ENCODE measurements around the gene RBBP5. TPM values are rescaled to one million over a fixed set of nuclear protein-coding genes. Genes with fewer than 3 reads are reported as not detected.

RBBP5 gene
- total RNA-seq, 1 donor from 2014 or later: 23.4 TPM

DNA sequence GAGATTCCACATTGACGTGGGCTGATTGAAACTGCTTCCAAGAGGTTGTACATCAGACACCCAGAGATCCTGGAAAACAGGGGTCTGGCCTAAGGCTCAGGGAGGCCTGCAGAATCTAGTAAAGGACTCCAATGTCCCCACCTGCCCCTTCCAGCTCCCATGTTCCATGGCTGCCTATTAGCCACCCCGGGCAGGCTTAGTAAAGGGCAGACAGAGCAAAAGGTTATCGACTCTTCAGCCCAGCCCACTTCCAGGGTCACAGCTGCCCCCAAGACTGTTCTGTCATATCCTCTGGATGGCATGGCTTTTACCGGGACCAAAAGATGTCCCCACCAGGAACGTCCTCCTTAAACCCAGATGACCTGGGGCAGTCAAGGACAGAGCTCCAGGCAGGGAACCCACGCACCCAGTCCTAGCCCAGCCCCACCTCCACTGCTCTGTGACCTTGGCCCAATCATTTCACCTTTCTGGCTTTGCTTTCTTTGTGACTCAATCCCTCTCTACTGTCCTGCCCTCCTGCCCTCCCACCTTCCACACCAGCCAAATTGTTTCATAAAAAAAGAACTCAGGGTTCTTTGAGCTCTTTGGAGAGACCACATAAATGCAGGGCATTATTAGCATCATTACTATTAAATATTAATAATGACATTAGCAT, 83.5 kb downstream of the RBBP5 start:
- intact Hi-C loops (cut with micrococcal nuclease): no loop called here

DNA sequence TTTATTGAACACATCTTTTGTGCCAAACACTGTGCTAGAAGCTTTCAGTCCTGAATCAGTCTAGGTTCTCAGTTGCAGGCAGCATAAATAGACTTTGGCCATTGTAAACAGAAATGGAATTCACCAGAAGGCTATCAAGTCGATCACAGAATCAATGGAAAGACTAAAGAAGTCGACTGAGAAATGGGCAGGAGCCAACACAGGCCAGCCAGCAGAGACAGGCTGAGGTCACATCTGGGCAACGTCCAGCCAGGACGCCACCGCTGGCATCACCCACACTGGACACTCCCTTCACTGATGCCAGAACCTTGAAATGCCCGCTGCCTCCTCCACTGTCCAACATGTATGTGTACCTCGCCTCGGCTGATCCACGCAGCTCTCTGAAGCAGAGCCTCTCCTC, 84.2 kb downstream of the RBBP5 start:
- intact Hi-C loops (cut with micrococcal nuclease): no loop called here

Other genes starting within 250 kb of the RBBP5 start
- gene CNTN2, start 78.8 kb downstream of the RBBP5 start, total RNA-seq: not detected in 2 replicates
- gene TMEM81, start 37.5 kb downstream of the RBBP5 start, total RNA-seq: 2.9 and 3.5 TPM in 2 replicates
- 8.4 and 8.7 TPM in 2 replicates for gene DSTYK, start 89.7 kb upstream of the RBBP5 start, total RNA-seq
- gene TMCC2, start 106.0 kb upstream of the RBBP5 start, total RNA-seq: 0.98 and 1.0 TPM in 2 replicates
- gene NUAK2, start 199.8 kb upstream of the RBBP5 start, total RNA-seq: 2.9 and 3.5 TPM in 2 replicates
- not detected in 2 replicates for gene KLHDC8A, start 234.9 kb upstream of the RBBP5 start, total RNA-seq

Data from T-helper 2 cell treated with Interferon-gamma antibody and Interleukin-4, amounts not matched to agents 100 ng/mL and 5 ng/mL, for 36 hours (primary cell).